Stimulated activated CD8-positive, alpha-beta memory T cell treated with anti-CD3 and anti-CD28 coated beads, Interleukin-2, amount 100 ng/mL, for 1 hour (primary cell): ENCODE results near the gene SPSB1.

ENCODE experiments used
- DNase-seq, 2 donors: peaks; one replicate each; pipeline ENCODE4 v3.0.0-alpha.2; 2020; ENCODE audit warnings: low read depth in 2 of 2

Gene SPSB1

GRCh38 chr1:9418851-9419250, 126.2 kb downstream of the SPSB1 start:
- no peak for DNase-seq
